GM13977 (cell line): Measurements from ENCODE around the gene ADAMTS17.

Experiments
- DNase-seq: peaks from one replicate; pipeline ENCODE4 v3.0.0; 2012; ENCODE audit warnings: low spot score
- CTCF ChIP-seq: IDR thresholded peaks from 2 replicates; pipeline ENCODE4 v1.5.1; 2012; ENCODE audit warnings: mild to moderate bottlenecking, control low read depth; ENCODE audit not compliant: insufficient read depth; ENCODE audit errors: extremely low read depth, missing control alignments
- in situ Hi-C: fragments of 300-500 bp; cut with MboI; formaldehyde crosslinking; loops from one replicate; pipeline ENCODE4 v1.12.0; 2022; ENCODE audit warnings: low sequenced_read_pairs, low pct_unique_long_range_greater_than_20kb, mixed read lengths, inconsistent platforms; ENCODE audit not compliant: unreplicated experiment

The ADAMTS17 gene

GRCh38 chr15:99963096-99963825 is 378.5 kb downstream of the ADAMTS17 start:
- no peak for DNase-seq
- no peak for TF ChIP-seq CTCF
- in situ Hi-C loops: no loop called here

GRCh38 chr15:99962006-99962561 is 379.7 kb downstream of the ADAMTS17 start:
- in situ Hi-C loops: no loop called here
- no peak for DNase-seq
- no peak for TF ChIP-seq CTCF

GRCh38 chr15:99961011-99961441 is 380.7 kb downstream of the ADAMTS17 start:
- TF ChIP-seq CTCF: no peak
- DNase-seq: peak; percentile 5
- in situ Hi-C loops: no loop called here

GRCh38 chr15:99959326-99959725 is 382.4 kb downstream of the ADAMTS17 start:
- no peak for TF ChIP-seq CTCF
- in situ Hi-C loops: no loop called here
- DNase-seq: no peak

GRCh38 chr15:99958426-99959097 is 383.2 kb downstream of the ADAMTS17 start:
- in situ Hi-C loops: no loop called here
- no peak for TF ChIP-seq CTCF
- peak; percentile 9 for DNase-seq

- DNase-seq: no peak
- in situ Hi-C loops: no loop called here
- TF ChIP-seq CTCF: no peak
Observed at GRCh38 chr15:99957642-99958013, 384.1 kb downstream of the ADAMTS17 start.
